Adrenal gland (tissue), 12 donors: Measurements from ENCODE around the gene TBCK. TPM values are rescaled to one million over a fixed set of nuclear protein-coding genes. Genes with fewer than 3 reads are reported as not detected.

Source experiments
- DNase-seq, 7 donors: peaks; one replicate each; pipeline ENCODE4 v3.0.0-alpha.2; 2019 to 2020
- H3K27ac ChIP-seq, 5 donors: fragments of 200-600 bp; sonication (generic) in 4 of 5; 1 replicate in 3 of 5; 2 replicates in 2 of 5; pipeline versions ENCODE4 v1.5.1 to v1.8.0; 2016 to 2020; ENCODE audit warnings: mild to moderate bottlenecking in 1 of 5
- H3K27me3 ChIP-seq: fragments of 200-600 bp; 2 replicates; pipeline ENCODE4 v1.8.0; 2021
- H3K36me3 ChIP-seq, 2 donors: fragments of 200-600 bp; replicated peaks in 1 of 2; 1 replicate in 1 of 2; 2 replicates in 1 of 2; pipeline versions ENCODE4 v1.5.1 to v1.8.0; 2018 to 2022
- H3K4me1 ChIP-seq, 2 donors: fragments of 200-600 bp; replicated peaks in 1 of 2; 1 replicate in 1 of 2; 2 replicates in 1 of 2; pipeline versions ENCODE4 v1.5.1 to v1.8.0; 2018 to 2021
- H3K4me3 ChIP-seq, 4 donors: fragments of 200-600 bp; sonication (generic) in 3 of 4; one replicate each; pipeline ENCODE4 v1.5.1; 2016 to 2018
- H3K9me3 ChIP-seq, 3 donors: fragments of 200-600 bp; sonication (generic) in 1 of 3; replicated peaks in 1 of 3; 1 replicate in 2 of 3; 2 replicates in 1 of 3; pipeline versions ENCODE4 v1.5.1 to v1.8.0; 2016 to 2021
- CTCF ChIP-seq, 6 experiments: fragments of 450-650 bp in 4 of 6; fragments of 200-600 bp in 2 of 6; sonication (generic) in 1 of 6; IDR thresholded peaks; 1 replicate in 5 of 6; 2 replicates in 1 of 6; pipeline versions ENCODE4 v1.5.1 to v1.8.0; 2016 to 2021; ENCODE audit warnings: antibody characterized with exemption in 6 of 6, mild to moderate bottlenecking in 2 of 6, moderate library complexity in 1 of 6
- POLR2A ChIP-seq, 2 donors: fragments of 450-650 bp; IDR thresholded peaks; one replicate each; pipeline ENCODE4 v1.6.1; 2017; ENCODE audit warnings: antibody characterized with exemption in 2 of 2, mild to moderate bottlenecking in 2 of 2, moderate library complexity in 1 of 2
- WGBS, 4 donors: extraction: QIAGEN DNeasy Blood & Tissue Kit in 2 of 4; methylation state at CpG; one replicate each; pipeline versions ENCODE4 v1.1.5 to v1.1.7; 2013 to 2017; 5-methylcytosine and 5-hydroxymethylcytosine counted together
- intact Hi-C, 2 donors: fragments of 100-400 bp; cut with DNase I; formaldehyde crosslinking; loops; one replicate each; pipeline versions ENCODE4 v1.14.1 to v1.15.0; 2022 to 2023
- polyA plus RNA-seq, 3 donors: library from polyadenylated mRNA; stranded (reverse); fragments of 200-250 nt in 2 of 3; fragments of 350-450 nt in 1 of 3; fragmentation: Illumina TruSeq in 1 of 3; extraction: RNeasy Lipid Tissue Mini Kit (QIAGEN cat#74804) in 1 of 3; gene quantifications; one replicate each; pipeline ENCODE4 v1.2.3, GENCODE V29; 2013 to 2014
- total RNA-seq, 9 donors: library from RNA; depleted of rRNA in 4 of 9; stranded (reverse); fragments of >200 nt in 4 of 9; fragments of 120-200 nt in 1 of 9; fragmentation: NEBNext Ultra II Directional in 1 of 9; extraction: Animal tissue kit (Norgen Biotek cat#: 25700) in 1 of 9; gene quantifications; one replicate each; pipeline versions ENCODE4 v1.1.0 to v1.2.4, GENCODE V29; 2013 to 2023
- donor health status: healthy with polysubstance abuse.
- donor health status: Bipolar disorder and iron deficiency.
- donor health status: DM: yes; HTN: yes; CAD: no.
- donor health status: DM: no; HTN: no; CAD: no.
- donor health status: DM: no; HTN: no; CAD: no.
- donor health status: DM: yes; HTN: yes; CAD: no.

TBCK gene
- total and polyA plus RNA-seq, 12 donors: 12.6 to 76.3 (median 39.8) TPM

- no peak for DNase-seq
- peak overlapping the region in 1 of 5 donors; percentile 8 for H3K27ac ChIP-seq
- intact Hi-C loops: loop anchor here in 1 of 2 donors (10.0 kb wide), 1 partner anchor 236 kb away; no protein-coding TSS in a partner anchor
- no peaks in the 10 kb centered on the region for H3K27me3 ChIP-seq
- no peaks in the 10 kb centered on the region for H3K36me3 ChIP-seq
- no peak for TF ChIP-seq CTCF (IDR thresholded peaks at IDR 0.05)
- TF ChIP-seq POLR2A (IDR thresholded peaks at IDR 0.05): no peak
- no peak overlapping the region for H3K4me3 ChIP-seq
- no peaks in the 10 kb centered on the region for H3K9me3 ChIP-seq
- peaks cover 0 to 26% of the 10 kb centered on the region in 2 donors for H3K4me1 ChIP-seq
These were observed 47.2 kb downstream of the TBCK start for GRCh38 chr4:106268786-106269185.

- Histone ChIP-seq H3K9me3 (no peaks in the 10 kb centered on the region), H3K4me1 (peaks cover 0 to 28% of the 10 kb centered on the region in 2 donors), H3K27me3 (no peaks in the 10 kb centered on the region), H3K36me3 (no peaks in the 10 kb centered on the region), H3K4me3 (no peak overlapping the region), H3K27ac (no peak overlapping the region)
- intact Hi-C loops: loop anchor here in 1 of 2 donors (10.0 kb wide), 1 partner anchor 239 kb away; no protein-coding TSS in a partner anchor
- DNase-seq: peak in 1 of 7 donors; percentile 10
- peak; percentile 29 to 67 (median 58) for TF ChIP-seq CTCF (IDR thresholded peaks at IDR 0.05)
- no peak for TF ChIP-seq POLR2A (IDR thresholded peaks at IDR 0.05)
These were observed 49.8 kb downstream of the TBCK start for GRCh38 chr4:106266201-106266600.

- Histone ChIP-seq H3K9me3 (no peaks in the 10 kb centered on the region), H3K4me3 (no peak overlapping the region), H3K4me1 (peaks cover 0 to 24% of the 10 kb centered on the region in 2 donors), H3K27me3 (no peaks in the 10 kb centered on the region), H3K27ac (peak overlapping the region in 1 of 5 donors; percentile 8), H3K36me3 (no peaks in the 10 kb centered on the region)
- no peak for TF ChIP-seq POLR2A (IDR thresholded peaks at IDR 0.05)
- TF ChIP-seq CTCF (IDR thresholded peaks at IDR 0.05): no peak
- peak in 2 of 7 donors; percentile 12 to 13 for DNase-seq
- WGBS, 4 donors: 53 to 71% (median 59%) methylated on average over 4 of the region's 4 CpGs
- intact Hi-C loops: loop anchor here in 1 of 2 donors (10.0 kb wide), 1 partner anchor 240 kb away; no protein-coding TSS in a partner anchor
These were observed 51.7 kb downstream of the TBCK start for GRCh38 chr4:106264331-106264728.

GRCh38 chr4:106263594-106264330 lies 52.2 kb downstream of the TBCK start:
- Histone ChIP-seq H3K4me3 (no peak overlapping the region), H3K27me3 (no peaks in the 10 kb centered on the region), H3K4me1 (peaks cover 0 to 24% of the 10 kb centered on the region in 2 donors), H3K27ac (peak overlapping the region in 1 of 5 donors; percentile 8), H3K9me3 (no peaks in the 10 kb centered on the region), H3K36me3 (no peaks in the 10 kb centered on the region)
- TF ChIP-seq CTCF (IDR thresholded peaks at IDR 0.05) (no peak), POLR2A (IDR thresholded peaks at IDR 0.05) (no peak)
- intact Hi-C loops: loop anchor here in 1 of 2 donors (10.0 kb wide), 1 partner anchor 241 kb away; no protein-coding TSS in a partner anchor
- WGBS, 4 donors: 94 to 97% (median 95%) methylated on average over 2 of the region's 2 CpGs
- no peak for DNase-seq
